Keratinocyte (primary cell): ENCODE measurements around the gene CTAGE1.

Experiments
- EZH2 ChIP-seq: IDR thresholded peaks from one replicate; pipeline ENCODE4 v1.6.1; 2012; ENCODE audit warnings: inconsistent platforms, mild to moderate bottlenecking, low read length, moderate library complexity
- TF ChIP-seq, protein P1 (sequence below), 3 experiments: IDR thresholded peaks in 1 of 3; conservative IDR thresholded peaks in 1 of 3; optimal IDR thresholded peaks in 1 of 3; 2 replicates in 2 of 3; 3 replicates in 1 of 3; pipeline versions ENCODE3 to v1.5.1; 2011; ENCODE audit warnings: low read length in 3 of 3, mild to moderate bottlenecking in 3 of 3, moderate library complexity in 2 of 3, control low read depth in 1 of 3, inconsistent platforms in 1 of 3; ENCODE audit not compliant: insufficient read depth in 2 of 3; ENCODE audit errors: extremely low read depth in 1 of 3

GRCh38 chr18:22465859-22466457 lies 48.2 kb upstream of the CTAGE1 start:
- TF ChIP-seq EZH2, result no peak
- TF ChIP-seq, protein P1, sequence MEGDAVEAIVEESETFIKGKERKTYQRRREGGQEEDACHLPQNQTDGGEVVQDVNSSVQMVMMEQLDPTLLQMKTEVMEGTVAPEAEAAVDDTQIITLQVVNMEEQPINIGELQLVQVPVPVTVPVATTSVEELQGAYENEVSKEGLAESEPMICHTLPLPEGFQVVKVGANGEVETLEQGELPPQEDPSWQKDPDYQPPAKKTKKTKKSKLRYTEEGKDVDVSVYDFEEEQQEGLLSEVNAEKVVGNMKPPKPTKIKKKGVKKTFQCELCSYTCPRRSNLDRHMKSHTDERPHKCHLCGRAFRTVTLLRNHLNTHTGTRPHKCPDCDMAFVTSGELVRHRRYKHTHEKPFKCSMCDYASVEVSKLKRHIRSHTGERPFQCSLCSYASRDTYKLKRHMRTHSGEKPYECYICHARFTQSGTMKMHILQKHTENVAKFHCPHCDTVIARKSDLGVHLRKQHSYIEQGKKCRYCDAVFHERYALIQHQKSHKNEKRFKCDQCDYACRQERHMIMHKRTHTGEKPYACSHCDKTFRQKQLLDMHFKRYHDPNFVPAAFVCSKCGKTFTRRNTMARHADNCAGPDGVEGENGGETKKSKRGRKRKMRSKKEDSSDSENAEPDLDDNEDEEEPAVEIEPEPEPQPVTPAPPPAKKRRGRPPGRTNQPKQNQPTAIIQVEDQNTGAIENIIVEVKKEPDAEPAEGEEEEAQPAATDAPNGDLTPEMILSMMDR (optimal IDR thresholded peaks at IDR 0.05 in 1 of 3, IDR thresholded peaks at IDR 0.05 in 1 of 3, conservative IDR thresholded peaks at IDR 0.05 in 1 of 3; ENCODE audit: extremely low read depth in 1 of 3, insufficient read depth in 2 of 3, low read length in 3 of 3), result no peak
